H9 (cell line): Measurements from ENCODE around the gene TCAF1. TPM values are rescaled to one million over a fixed set of nuclear protein-coding genes. Genes with fewer than 3 reads are reported as not detected.

Experiments used
- DNase-seq: peaks from one replicate; pipeline ENCODE4 v3.0.0-alpha.2; 2017
- H2AFZ ChIP-seq: one replicate; pipeline ENCODE4 v1.6.1; 2013; ENCODE audit warnings: mild to moderate bottlenecking, low read length, control low read depth, moderate library complexity
- H2AK5ac ChIP-seq: 2 replicates; pipeline ENCODE4 v1.6.1; 2013; ENCODE audit warnings: low read length, control low read depth, mixed read lengths; ENCODE audit not compliant: insufficient read length
- H2BK120ac ChIP-seq: one replicate; pipeline ENCODE4 v1.6.1; 2013; ENCODE audit warnings: low read depth, mild to moderate bottlenecking, low read length, control low read depth, inconsistent platforms; ENCODE audit not compliant: poor library complexity, severe bottlenecking
- H2BK12ac ChIP-seq: 2 replicates; pipeline ENCODE4 v1.6.1; 2013; ENCODE audit warnings: low read length, control low read depth, mixed read lengths, low read depth; ENCODE audit not compliant: insufficient read length
- H2BK15ac ChIP-seq: 2 replicates; pipeline ENCODE4 v1.6.1; 2013; ENCODE audit warnings: low read depth, low read length, control low read depth
- H2BK20ac ChIP-seq: one replicate; pipeline ENCODE4 v1.6.1; 2013; ENCODE audit warnings: low read depth, mild to moderate bottlenecking, low read length, control low read depth, inconsistent platforms; ENCODE audit not compliant: poor library complexity, severe bottlenecking
- H2BK5ac ChIP-seq: 2 replicates; pipeline ENCODE4 v1.6.1; 2013; ENCODE audit warnings: low read length, control low read depth, mixed read lengths; ENCODE audit not compliant: insufficient read length
- H3K14ac ChIP-seq: 2 replicates; pipeline ENCODE4 v1.6.1; 2013; ENCODE audit warnings: low read length, control low read depth; ENCODE audit not compliant: insufficient read depth
- H3K18ac ChIP-seq: 2 replicates; pipeline ENCODE4 v1.6.1; 2013; ENCODE audit warnings: low read depth, mild to moderate bottlenecking, mixed read lengths, low read length, control low read depth; ENCODE audit not compliant: insufficient read length
- H3K23ac ChIP-seq: 2 replicates; pipeline ENCODE4 v1.6.1; 2013; ENCODE audit warnings: low read length, control low read depth, mixed read lengths, low read depth; ENCODE audit not compliant: insufficient read length
- H3K23me2 ChIP-seq: 2 replicates; pipeline ENCODE4 v1.6.1; 2013; ENCODE audit warnings: low read depth, mild to moderate bottlenecking, mixed read lengths, low read length, control low read depth; ENCODE audit not compliant: insufficient read length, poor library complexity, severe bottlenecking
- H3K27ac ChIP-seq: 2 replicates; pipeline ENCODE4 v1.5.1; 2013; ENCODE audit warnings: low read length, control low read depth, mixed read lengths, low read depth; ENCODE audit not compliant: insufficient read length
- H3K27me3 ChIP-seq: 2 replicates; pipeline ENCODE4 v1.6.1; 2013; ENCODE audit warnings: low read length, control low read depth, inconsistent platforms; ENCODE audit not compliant: insufficient read depth
- H3K4ac ChIP-seq: 2 replicates; pipeline ENCODE4 v1.6.1; 2013; ENCODE audit warnings: low read depth, mild to moderate bottlenecking, control low read depth, inconsistent platforms, low read length, moderate library complexity
- H3K4me1 ChIP-seq: 2 replicates; pipeline ENCODE4 v1.6.1; 2013; ENCODE audit warnings: low read length, control low read depth, inconsistent platforms; ENCODE audit not compliant: insufficient read depth
- H3K4me2 ChIP-seq: 2 replicates; pipeline ENCODE4 v1.6.1; 2013; ENCODE audit warnings: low read length, control low read depth, mixed read lengths; ENCODE audit not compliant: insufficient read length, insufficient read depth
- H3K56ac ChIP-seq: 2 replicates; pipeline ENCODE4 v1.6.1; 2013; ENCODE audit warnings: low read depth, mild to moderate bottlenecking, mixed read lengths, low read length, control low read depth; ENCODE audit not compliant: insufficient read length
- H3K79me1 ChIP-seq: 2 replicates; pipeline ENCODE4 v1.6.1; 2013; ENCODE audit warnings: low read depth, mild to moderate bottlenecking, moderate library complexity, low read length, control low read depth, inconsistent platforms; ENCODE audit not compliant: insufficient read depth, poor library complexity, severe bottlenecking
- H3K79me2 ChIP-seq: 2 replicates; pipeline ENCODE4 v1.6.1; 2013; ENCODE audit warnings: low read length, control low read depth, inconsistent platforms; ENCODE audit not compliant: insufficient read depth
- H3K9ac ChIP-seq: 2 replicates; pipeline ENCODE4 v1.6.1; 2013; ENCODE audit warnings: low read length, control low read depth, mixed read lengths; ENCODE audit not compliant: insufficient read length; ENCODE audit errors: extremely low read depth
- H3K9me3 ChIP-seq: one replicate; pipeline ENCODE4 v1.6.1; 2013; ENCODE audit warnings: low read depth, low read length, inconsistent platforms; ENCODE audit not compliant: control insufficient read depth
- H3T11ph ChIP-seq: one replicate; pipeline ENCODE4 v1.6.1; 2013; ENCODE audit warnings: mild to moderate bottlenecking, low read length, control low read depth, inconsistent platforms
- H4K20me1 ChIP-seq: one replicate; pipeline ENCODE4 v1.6.1; 2013; ENCODE audit not compliant: control insufficient read depth, insufficient read length, insufficient read depth
- H4K5ac ChIP-seq: 2 replicates; pipeline ENCODE4 v1.6.1; 2013; ENCODE audit warnings: low read depth, mild to moderate bottlenecking, mixed read lengths, low read length, control low read depth; ENCODE audit not compliant: insufficient read length
- H4K8ac ChIP-seq: replicated peaks from 2 replicates; pipeline ENCODE4 v1.6.1; 2013; ENCODE audit warnings: low read length, control low read depth, mixed read lengths, low read depth; ENCODE audit not compliant: insufficient read length
- H4K91ac ChIP-seq: 2 replicates; pipeline ENCODE4 v1.6.1; 2013; ENCODE audit warnings: low read depth, mild to moderate bottlenecking, moderate library complexity, mixed read lengths, low read length, control low read depth; ENCODE audit not compliant: insufficient read length
- H3K27ac Mint-ChIP-seq, 3 experiments: 2 replicates in 2 of 3; 3 replicates in 1 of 3; pipeline ENCODE4 v1.8.0; 2020 to 2021; ENCODE audit warnings: mixed read lengths in 3 of 3, mild to moderate bottlenecking in 1 of 3, moderate library complexity in 1 of 3
- H3K27me3 Mint-ChIP-seq: 2 replicates; pipeline ENCODE4 v1.8.0; 2021; ENCODE audit warnings: low read depth, mild to moderate bottlenecking, moderate library complexity, mixed read lengths
- H3K36me3 Mint-ChIP-seq, 3 experiments: 2 replicates in 2 of 3; 3 replicates in 1 of 3; pipeline ENCODE4 v1.8.0; 2020 to 2021; ENCODE audit warnings: low read depth in 3 of 3, mixed read lengths in 3 of 3; ENCODE audit not compliant: insufficient read depth in 1 of 3
- H3K4me1 Mint-ChIP-seq, 2 experiments: 2 replicates each; pipeline ENCODE4 v1.8.0; 2020; ENCODE audit warnings: mixed read lengths in 2 of 2
- H3K4me3 Mint-ChIP-seq, 2 experiments: 2 replicates in 1 of 2; 3 replicates in 1 of 2; pipeline ENCODE4 v1.8.0; 2020 to 2021; ENCODE audit warnings: mild to moderate bottlenecking in 2 of 2, mixed read lengths in 2 of 2, moderate library complexity in 1 of 2
- H3K9me3 Mint-ChIP-seq, 2 experiments: 2 replicates in 1 of 2; 3 replicates in 1 of 2; pipeline ENCODE4 v1.8.0; 2020; ENCODE audit warnings: mild to moderate bottlenecking in 2 of 2, mixed read lengths in 2 of 2, moderate library complexity in 1 of 2
- WGBS: extraction: QIAGEN DNeasy Blood & Tissue Kit; methylation state at CpG from one replicate; pipeline ENCODE4 v1.1.7; 2013; ENCODE audit warnings: missing lambda C conversion rate, low lambda C conversion rate, mixed read lengths; ENCODE audit not compliant: insufficient read length; ENCODE audit errors: extremely low coverage; 5-methylcytosine and 5-hydroxymethylcytosine counted together
- total RNA-seq: library from RNA; stranded (reverse); gene quantifications from 2 replicates; pipeline ENCODE4 v1.2.1, GENCODE V29; 2021
- TF ChIP-seq, protein P1 (sequence below): fragments of 200-600 bp; sonication (generic); conservative IDR thresholded peaks from 3 replicates; pipeline ENCODE4 v1.8.0; 2021; ENCODE audit warnings: antibody characterized with exemption, mild to moderate bottlenecking

Gene TCAF1
- total RNA-seq, 1 experiment from 2014 or later = 46.8 TPM

DNA sequence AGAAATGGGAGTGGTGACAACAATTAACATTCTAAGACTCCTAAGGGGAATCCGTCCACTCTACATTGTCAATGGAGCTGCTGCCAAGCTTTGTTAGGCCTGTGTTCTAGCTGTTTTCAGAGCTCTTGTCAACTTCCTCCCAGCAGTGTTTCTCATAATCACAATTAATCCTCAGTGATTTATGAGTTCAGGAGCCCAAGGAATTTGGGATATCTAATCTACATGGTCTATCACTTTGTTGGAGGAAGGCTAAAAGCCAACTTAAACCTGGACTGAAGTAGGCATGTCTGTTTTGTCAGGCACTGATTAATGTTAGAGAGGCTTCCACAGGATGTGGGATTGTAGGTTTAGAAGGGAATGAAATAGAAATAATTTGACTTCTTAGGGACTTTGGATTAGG lies 22.9 kb upstream of the TCAF1 start:
- Histone ChIP-seq H2BK15ac (no peak overlapping the region), H2BK120ac (no peak overlapping the region), H3K18ac (no peak overlapping the region), H3K9ac (no peak overlapping the region), H3K56ac (no peak overlapping the region), H2AK5ac (no peak overlapping the region), H4K8ac (no peak overlapping the region), H3K23ac (no peak overlapping the region), H2BK12ac (no peak overlapping the region), H3K9me3 (no peaks in the 10 kb centered on the region), H3K79me2 (no peaks in the 10 kb centered on the region), H3K4ac (no peak overlapping the region), H3K79me1 (no peaks in the 10 kb centered on the region), H3K4me1 (no peaks in the 10 kb centered on the region), H3K23me2 (no peaks in the 10 kb centered on the region), H3K27ac (no peak overlapping the region), H3K4me2 (no peak overlapping the region), H2AFZ (no peak overlapping the region), H2BK20ac (no peak overlapping the region), H2BK5ac (no peak overlapping the region), H3K27me3 (no peaks in the 10 kb centered on the region), H4K5ac (no peak overlapping the region), H4K91ac (no peak overlapping the region), H4K20me1 (no peaks in the 10 kb centered on the region), H3T11ph (no peak overlapping the region), H3K14ac (no peak overlapping the region)
- H3K36me3 Mint-ChIP-seq = no peaks in the 10 kb centered on the region
- H3K4me1 Mint-ChIP-seq = no peaks in the 10 kb centered on the region
- DNase-seq = no peak
- WGBS = no CpG with 5 or more reads among the region's 1 CpG
- H3K4me3 Mint-ChIP-seq = no peak overlapping the region
- TF ChIP-seq, protein P1, sequence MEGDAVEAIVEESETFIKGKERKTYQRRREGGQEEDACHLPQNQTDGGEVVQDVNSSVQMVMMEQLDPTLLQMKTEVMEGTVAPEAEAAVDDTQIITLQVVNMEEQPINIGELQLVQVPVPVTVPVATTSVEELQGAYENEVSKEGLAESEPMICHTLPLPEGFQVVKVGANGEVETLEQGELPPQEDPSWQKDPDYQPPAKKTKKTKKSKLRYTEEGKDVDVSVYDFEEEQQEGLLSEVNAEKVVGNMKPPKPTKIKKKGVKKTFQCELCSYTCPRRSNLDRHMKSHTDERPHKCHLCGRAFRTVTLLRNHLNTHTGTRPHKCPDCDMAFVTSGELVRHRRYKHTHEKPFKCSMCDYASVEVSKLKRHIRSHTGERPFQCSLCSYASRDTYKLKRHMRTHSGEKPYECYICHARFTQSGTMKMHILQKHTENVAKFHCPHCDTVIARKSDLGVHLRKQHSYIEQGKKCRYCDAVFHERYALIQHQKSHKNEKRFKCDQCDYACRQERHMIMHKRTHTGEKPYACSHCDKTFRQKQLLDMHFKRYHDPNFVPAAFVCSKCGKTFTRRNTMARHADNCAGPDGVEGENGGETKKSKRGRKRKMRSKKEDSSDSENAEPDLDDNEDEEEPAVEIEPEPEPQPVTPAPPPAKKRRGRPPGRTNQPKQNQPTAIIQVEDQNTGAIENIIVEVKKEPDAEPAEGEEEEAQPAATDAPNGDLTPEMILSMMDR = no peak
- H3K9me3 Mint-ChIP-seq = no peaks in the 10 kb centered on the region
- H3K27me3 Mint-ChIP-seq = peaks cover 3% of the 10 kb centered on the region; the same call in 1 of the 2 replicates
- H3K27ac Mint-ChIP-seq = no peak overlapping the region
